Activated CD4-positive, alpha-beta T cell treated with anti-CD3 and anti-CD28 coated beads, Interleukin-2, amount 10 ng/mL, durations not matched to agents 7 days and 5 days (primary cell): Measurements from ENCODE around the gene RPN2. TPM values are rescaled to one million over a fixed set of nuclear protein-coding genes. Genes with fewer than 3 reads are reported as not detected.

Experiments
- CTCF ChIA-PET: fragments of 350-600 bp; sonication (Branson Sonifier 250); formaldehyde crosslinking; loops from one replicate; lab custom pipeline; 2021; ENCODE audit warnings: antibody characterized with exemption; lab: Charles Lee
- POLR2A ChIA-PET: fragments of 350-600 bp; sonication (Branson Sonifier 250); formaldehyde crosslinking; loops from one replicate; lab custom pipeline; 2021; ENCODE audit warnings: antibody characterized with exemption; lab: Charles Lee
- DNase-seq: peaks from one replicate; pipeline ENCODE4 v3.0.0-alpha.2; 2020
- H3K27ac Mint-ChIP-seq: one replicate; pipeline ENCODE4 v1.8.0; 2021; ENCODE audit warnings: mild to moderate bottlenecking, moderate library complexity, mixed read lengths
- H3K27me3 Mint-ChIP-seq: one replicate; pipeline ENCODE4 v1.8.0; 2021; ENCODE audit warnings: mixed read lengths
- H3K36me3 Mint-ChIP-seq: one replicate; pipeline ENCODE4 v1.8.0; 2021; ENCODE audit warnings: low read depth, mixed read lengths
- H3K4me1 Mint-ChIP-seq: one replicate; pipeline ENCODE4 v1.8.0; 2021; ENCODE audit warnings: mixed read lengths
- H3K4me3 Mint-ChIP-seq: one replicate; pipeline ENCODE4 v1.8.0; 2021; ENCODE audit warnings: mild to moderate bottlenecking, moderate library complexity, mixed read lengths
- H3K9me3 Mint-ChIP-seq: one replicate; pipeline ENCODE4 v1.8.0; 2021; ENCODE audit warnings: mixed read lengths
- total RNA-seq, 2 experiments: library from RNA; stranded (reverse); gene quantifications; one replicate each; pipeline ENCODE4 v1.2.3, GENCODE V29; 2021

The RPN2 gene
- total RNA-seq, 2 experiments from 2014 or later: 154 to 176 TPM

DNA sequence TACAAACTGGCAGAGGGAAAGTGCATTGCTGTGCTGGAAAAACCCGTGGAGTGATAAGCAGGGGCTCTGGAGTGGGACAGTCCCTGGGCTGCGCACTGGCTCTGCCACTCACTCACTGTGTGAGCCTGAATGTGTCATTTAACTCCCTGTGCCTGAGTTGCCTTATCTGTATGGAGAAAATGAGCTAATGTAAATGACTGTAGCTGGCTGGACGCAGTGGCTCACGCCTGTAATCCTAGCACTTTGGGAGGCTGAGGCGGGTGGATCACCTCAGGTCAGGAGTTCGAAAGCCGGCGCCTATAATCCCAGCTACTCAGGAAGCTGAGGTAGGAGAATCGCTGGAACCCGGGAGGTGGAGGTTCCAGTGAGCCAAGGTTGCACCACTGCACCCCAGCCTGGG lies 18.4 kb upstream of the RPN2 start:
- Mint-ChIP-seq H3K27ac (no peak overlapping the region), H3K27me3 (peaks cover 6% of the 10 kb centered on the region), H3K36me3 (no peaks in the 10 kb centered on the region), H3K9me3 (no peaks in the 10 kb centered on the region), H3K4me3 (no peak overlapping the region), H3K4me1 (no peaks in the 10 kb centered on the region)
- DNase-seq: no peak
- ChIA-PET CTCF (interaction anchor here (0.6 to 1.1 kb wide), 3 partner anchors 10 to 18 kb away, joined by 3 read pairs; no protein-coding TSS in a partner anchor), POLR2A (no interaction called here)

DNA sequence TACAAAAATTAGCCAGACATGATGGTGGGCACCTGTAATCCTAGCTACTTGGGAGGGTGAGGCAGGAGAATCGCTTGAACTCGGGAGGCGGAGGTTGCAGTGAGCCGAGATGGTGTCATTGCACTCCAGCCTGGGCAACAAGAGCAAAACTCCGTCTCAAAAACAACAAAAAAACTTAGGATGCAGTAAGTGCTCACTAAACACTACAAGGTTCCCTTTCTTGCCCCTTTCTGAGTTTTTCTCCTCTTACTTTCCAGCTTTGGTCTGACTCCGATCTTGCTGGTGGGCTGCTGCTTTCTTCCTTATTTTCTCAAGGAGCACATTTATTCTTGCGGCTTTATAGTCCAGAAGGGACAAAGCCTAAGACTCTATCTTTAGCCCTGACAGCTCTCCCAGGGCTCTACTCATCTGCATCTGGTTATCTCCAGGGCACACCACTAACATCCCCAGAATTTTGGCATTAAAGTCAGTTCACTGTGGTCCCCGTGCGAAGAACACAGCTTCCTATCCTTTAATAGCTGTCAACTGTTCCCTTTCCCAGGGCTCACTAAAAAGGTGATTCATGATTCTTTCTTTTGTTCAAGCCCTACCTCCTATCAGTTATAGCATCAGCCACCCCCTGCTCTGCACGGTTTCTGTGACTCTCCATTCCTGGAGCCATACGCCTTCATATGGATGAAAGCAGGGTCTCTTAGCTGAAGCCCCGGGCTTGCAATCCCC lies 17.1 kb upstream of the RPN2 start:
- ChIA-PET POLR2A (no interaction called here), CTCF (interaction anchor here (0.5 to 1.0 kb wide), 2 partner anchors 35 to 1229 kb away, joined by 3 to 5 read pairs; no protein-coding TSS in a partner anchor)
- no peaks in the 10 kb centered on the region for H3K4me1 Mint-ChIP-seq

DNA sequence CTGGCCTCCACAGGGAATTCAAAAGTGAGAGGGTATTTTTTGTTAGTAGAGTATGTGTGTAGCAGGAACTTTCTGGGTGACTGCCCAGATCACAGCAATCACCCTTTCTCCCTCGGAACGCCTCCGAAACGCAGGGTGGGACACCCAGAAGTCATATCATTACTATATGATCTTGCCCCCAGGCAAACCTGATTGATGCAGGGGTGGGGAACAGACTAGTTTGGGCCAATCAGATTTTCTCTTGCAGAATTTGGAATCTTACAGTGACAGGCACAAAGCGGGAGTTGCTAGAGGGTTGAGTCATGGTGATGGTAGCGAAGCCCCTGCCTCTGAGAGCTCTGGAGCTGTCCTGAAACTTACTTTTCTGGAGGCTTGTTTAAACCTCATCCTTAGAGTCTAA lies 16.5 kb upstream of the RPN2 start:
- ChIA-PET POLR2A (no interaction called here), CTCF (interaction anchor here (0.5 to 1.0 kb wide), 2 partner anchors 35 to 1230 kb away, joined by 3 to 5 read pairs; no protein-coding TSS in a partner anchor)
- Mint-ChIP-seq H3K27me3 (peaks cover 6% of the 10 kb centered on the region), H3K4me3 (no peak overlapping the region), H3K36me3 (no peaks in the 10 kb centered on the region), H3K27ac (no peak overlapping the region), H3K9me3 (no peaks in the 10 kb centered on the region), H3K4me1 (no peaks in the 10 kb centered on the region)
- DNase-seq: no peak

More for the DNA sequence above, 17.1 kb upstream of the RPN2 start:
- H3K27me3 Mint-ChIP-seq: peaks cover 6% of the 10 kb centered on the region
- H3K27ac Mint-ChIP-seq: no peak overlapping the region
- no peak overlapping the region for H3K4me3 Mint-ChIP-seq
- H3K36me3 Mint-ChIP-seq: no peaks in the 10 kb centered on the region
- no peaks in the 10 kb centered on the region for H3K9me3 Mint-ChIP-seq
- DNase-seq: no peak

DNA sequence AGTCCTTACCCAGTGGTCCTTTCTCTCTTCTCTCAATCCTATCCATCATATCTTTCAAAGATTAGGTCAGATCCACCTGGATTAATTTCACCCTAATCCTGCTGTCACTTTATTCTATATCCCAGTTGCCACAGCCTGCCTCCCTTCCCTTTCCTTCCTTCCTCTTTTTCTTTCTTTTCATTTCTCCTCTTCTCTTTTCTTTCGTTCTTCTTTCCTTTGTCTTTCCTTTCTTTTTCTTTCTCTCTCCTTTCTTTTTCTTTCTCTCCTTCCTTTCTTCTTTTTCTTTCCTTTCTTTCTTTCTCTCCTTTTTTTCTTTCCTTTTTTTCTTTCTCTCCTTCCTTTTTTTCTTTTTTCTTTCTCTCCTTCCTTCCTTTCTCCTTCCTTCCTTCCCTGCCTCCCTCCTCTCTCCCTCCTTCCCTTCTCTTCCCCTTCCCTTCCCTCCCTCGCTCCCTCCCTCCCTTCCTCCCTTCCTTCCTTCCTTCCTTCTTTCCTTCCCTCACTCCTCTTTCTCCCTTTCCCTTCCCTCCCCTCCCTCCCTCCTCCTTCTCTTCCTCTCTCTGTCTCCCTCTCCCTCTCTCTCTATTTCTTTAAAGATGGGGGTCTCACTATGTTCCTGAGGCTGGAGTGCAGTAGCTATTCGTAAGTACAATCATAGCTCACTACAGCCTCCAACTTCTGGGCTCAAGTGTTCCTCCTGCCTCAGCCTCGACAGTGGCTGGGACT lies 15.1 kb upstream of the RPN2 start:
- no peaks in the 10 kb centered on the region for H3K4me1 Mint-ChIP-seq
- peaks cover 6% of the 10 kb centered on the region for H3K27me3 Mint-ChIP-seq
- ChIA-PET CTCF (interaction anchor here (0.8 kb wide), 1 partner anchor 15 kb away, joined by 3 read pairs; the partner anchor contains the start of gene RPN2), POLR2A (no interaction called here)
- DNase-seq: no peak
- no peak overlapping the region for H3K27ac Mint-ChIP-seq
- H3K4me3 Mint-ChIP-seq: no peak overlapping the region
- H3K36me3 Mint-ChIP-seq: no peaks in the 10 kb centered on the region
- no peaks in the 10 kb centered on the region for H3K9me3 Mint-ChIP-seq

DNA sequence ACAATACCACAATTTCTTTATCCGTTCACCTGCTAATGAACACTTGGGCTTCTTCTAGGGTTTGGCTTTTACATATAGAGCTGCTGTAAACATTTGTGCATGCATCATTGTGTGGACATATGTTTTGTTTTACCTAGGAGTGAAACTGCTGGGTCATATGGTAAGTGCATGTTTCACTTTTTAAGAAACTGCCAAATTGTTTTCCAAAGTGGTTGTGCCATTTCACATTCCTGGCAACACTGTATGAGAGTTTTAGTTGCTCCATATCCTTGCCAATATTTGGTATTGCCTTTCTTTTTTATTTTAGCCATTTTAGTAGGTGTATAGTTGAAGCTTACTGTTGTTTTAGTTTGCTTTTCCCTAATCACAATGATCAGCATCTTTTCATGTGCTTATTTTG lies 14.1 kb upstream of the RPN2 start:
- POLR2A ChIA-PET: no interaction called here
- peaks cover 6% of the 10 kb centered on the region for H3K27me3 Mint-ChIP-seq
- DNase-seq: no peak
- no peaks in the 10 kb centered on the region for H3K4me1 Mint-ChIP-seq
- H3K27ac Mint-ChIP-seq: no peak overlapping the region
- no peak overlapping the region for H3K4me3 Mint-ChIP-seq
- CTCF ChIA-PET: no interaction called here
- no peaks in the 10 kb centered on the region for H3K9me3 Mint-ChIP-seq
- no peaks in the 10 kb centered on the region for H3K36me3 Mint-ChIP-seq

DNA sequence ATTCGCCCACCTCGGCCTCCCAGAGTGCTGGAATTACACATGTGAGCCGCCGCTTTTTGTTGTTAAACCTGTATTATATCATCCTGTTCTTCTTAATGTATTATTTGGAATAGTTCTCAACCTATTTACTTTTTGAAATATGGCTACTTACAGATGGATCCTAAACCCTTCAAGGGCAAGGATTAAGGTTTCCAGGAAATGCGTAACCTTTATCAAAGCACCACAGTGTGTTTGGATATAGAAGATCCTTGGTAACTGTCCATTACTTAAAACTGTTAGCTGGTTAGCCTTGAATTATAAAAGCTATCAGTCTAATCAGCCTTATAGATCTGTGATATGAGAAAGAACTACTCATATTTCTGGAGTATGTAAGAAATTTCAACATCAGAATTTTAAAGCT lies 12.3 kb upstream of the RPN2 start:
- no peak for DNase-seq
- Mint-ChIP-seq H3K27ac (no peak overlapping the region), H3K4me1 (no peaks in the 10 kb centered on the region), H3K36me3 (no peaks in the 10 kb centered on the region), H3K4me3 (no peak overlapping the region), H3K27me3 (peaks cover 6% of the 10 kb centered on the region), H3K9me3 (no peaks in the 10 kb centered on the region)
- ChIA-PET POLR2A (no interaction called here), CTCF (interaction anchor here (1.4 to 2.5 kb wide), 3 partner anchors 10 to 64 kb away, joined by 3 to 12 read pairs (median 5); partner anchors contain the start of genes MROH8 and RPN2)

DNA sequence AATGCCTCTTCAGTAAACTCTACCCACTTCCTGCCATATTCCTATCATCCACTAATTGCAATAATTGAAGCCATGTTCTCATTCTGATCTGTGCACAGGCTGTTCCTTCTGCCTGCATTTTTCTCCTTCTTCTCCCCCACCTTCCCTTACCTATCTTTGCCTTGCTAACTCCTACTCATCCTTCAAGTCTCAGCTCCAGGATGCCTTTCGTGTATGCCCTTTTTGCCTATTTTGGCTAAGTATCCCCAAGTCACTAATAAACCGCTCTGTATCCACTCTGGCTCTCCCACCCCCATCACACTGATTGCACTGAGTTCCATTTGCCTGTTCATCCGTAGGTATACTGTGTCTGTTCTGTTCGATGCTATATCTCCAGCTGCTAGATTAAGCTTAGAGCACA lies 6.3 kb upstream of the RPN2 start:
- DNase-seq: no peak
- ChIA-PET CTCF (interaction anchor here (1.9 kb wide), 1 partner anchor 19 kb away, joined by 5 read pairs; no protein-coding TSS in a partner anchor), POLR2A (no interaction called here)
- no peak overlapping the region for H3K27ac Mint-ChIP-seq
- peaks cover 1% of the 10 kb centered on the region for H3K4me1 Mint-ChIP-seq
- H3K9me3 Mint-ChIP-seq: no peaks in the 10 kb centered on the region
- peaks cover 2% of the 10 kb centered on the region for H3K27me3 Mint-ChIP-seq
- no peak overlapping the region for H3K4me3 Mint-ChIP-seq
- no peaks in the 10 kb centered on the region for H3K36me3 Mint-ChIP-seq

DNA sequence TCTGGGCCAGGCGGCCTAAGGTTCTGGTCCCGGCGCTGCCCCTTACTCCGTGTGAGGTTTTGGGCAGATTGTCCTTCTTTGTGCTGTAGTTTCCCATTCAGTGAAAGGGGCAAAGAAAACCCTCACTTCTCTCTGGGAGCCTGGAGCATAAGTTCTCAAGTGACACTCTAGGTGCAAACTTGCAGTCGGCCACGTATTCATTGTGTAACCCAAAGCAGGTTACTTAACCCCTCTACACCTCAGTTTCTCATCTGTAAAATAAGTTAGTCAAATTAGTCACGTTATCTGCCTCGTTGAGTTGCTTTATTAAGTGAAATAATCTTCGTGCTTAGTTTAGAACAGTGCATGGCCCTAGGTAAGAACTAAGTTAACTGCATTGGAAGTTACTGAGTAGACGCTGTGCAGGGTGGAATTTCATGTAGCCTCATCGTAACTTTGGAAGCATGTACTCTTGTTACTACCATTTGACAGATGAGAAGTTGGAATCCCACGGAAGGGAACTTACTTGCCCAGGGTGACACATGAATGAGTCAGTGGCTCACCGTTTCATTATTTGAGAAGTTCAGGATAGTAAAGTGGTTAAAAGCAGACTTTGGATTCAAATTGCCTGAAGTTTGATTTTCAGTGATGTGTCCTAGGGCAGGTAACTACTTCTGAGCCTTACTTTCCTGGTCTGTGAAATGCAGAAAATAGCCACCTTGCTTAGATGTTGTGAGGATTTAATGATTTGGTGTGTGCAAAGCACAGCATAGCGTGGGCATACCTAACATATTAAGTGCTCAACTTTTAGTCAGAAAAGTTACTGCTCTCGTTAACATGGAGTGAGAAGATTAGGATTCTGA lies 774 bp downstream of the RPN2 start:
- ChIA-PET CTCF (interaction anchor here (0.6 to 3.8 kb wide), 4 partner anchors 10 to 187 kb away, joined by 3 to 43 read pairs (median 15); no protein-coding TSS in a partner anchor), POLR2A (interaction anchor here (1.2 kb wide), 1 partner anchor 16 kb away, joined by 3 read pairs; no protein-coding TSS in a partner anchor)
- Mint-ChIP-seq H3K9me3 (no peaks in the 10 kb centered on the region), H3K27ac (peak overlapping the region; percentile 100), H3K27me3 (no peaks in the 10 kb centered on the region), H3K4me1 (peaks cover 44% of the 10 kb centered on the region), H3K36me3 (peaks cover 24% of the 10 kb centered on the region), H3K4me3 (peak overlapping the region; percentile 99)
- DNase-seq: no peak

DNA sequence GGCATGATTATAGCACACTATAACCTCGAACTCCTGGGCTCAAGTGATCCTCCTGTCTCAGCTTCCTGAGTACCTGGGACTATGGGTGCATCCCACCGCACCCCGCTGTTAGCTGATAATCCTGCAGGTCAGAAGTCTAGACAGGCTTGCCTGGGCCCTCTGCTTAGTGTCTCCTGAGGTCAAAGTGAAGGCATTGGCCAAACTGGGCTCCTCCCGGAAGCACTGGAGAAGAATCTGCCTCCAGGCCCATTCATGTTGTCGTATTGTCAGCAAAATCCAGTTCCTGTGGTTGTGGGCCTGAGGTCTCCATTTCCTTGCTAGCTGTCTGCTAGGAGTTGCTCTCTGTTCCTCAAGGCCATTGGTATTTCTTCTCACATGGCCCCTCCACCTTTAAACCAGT lies 6.6 kb downstream of the RPN2 start:
- POLR2A ChIA-PET: no interaction called here
- Mint-ChIP-seq H3K27ac (no peak overlapping the region), H3K4me3 (no peak overlapping the region), H3K27me3 (no peaks in the 10 kb centered on the region), H3K9me3 (no peaks in the 10 kb centered on the region), H3K4me1 (peaks cover 61% of the 10 kb centered on the region), H3K36me3 (peaks cover 62% of the 10 kb centered on the region)
- no peak for DNase-seq
- CTCF ChIA-PET: no interaction called here

DNA sequence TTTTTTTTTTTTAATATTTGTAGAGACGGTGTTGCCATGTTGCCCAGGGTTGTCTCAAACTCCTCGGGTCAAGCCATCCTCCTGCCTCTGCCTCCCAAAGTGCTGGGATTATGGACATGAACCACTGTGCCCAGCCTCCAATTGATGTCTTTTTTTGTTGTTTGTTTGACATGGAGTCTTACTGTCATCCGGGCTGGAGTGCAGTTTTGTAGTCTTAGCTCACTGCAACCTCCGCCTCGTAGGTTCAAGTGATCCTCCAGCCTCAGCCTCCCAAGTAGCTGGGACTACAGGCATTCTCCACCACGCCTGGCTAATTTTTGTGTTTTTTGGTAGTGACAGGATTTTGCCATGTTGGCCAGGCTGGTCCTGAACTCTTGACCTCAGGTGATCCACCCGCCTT lies 9.7 kb downstream of the RPN2 start:
- Mint-ChIP-seq H3K27ac (no peak overlapping the region), H3K9me3 (no peaks in the 10 kb centered on the region), H3K36me3 (peaks cover 65% of the 10 kb centered on the region), H3K4me1 (peaks cover 62% of the 10 kb centered on the region), H3K27me3 (no peaks in the 10 kb centered on the region), H3K4me3 (no peak overlapping the region)
- CTCF ChIA-PET: interaction anchor here (0.6 to 4.5 kb wide), 4 partner anchors 11 to 117 kb away, joined by 3 to 43 read pairs (median 4); partner anchors contain the start of genes MROH8 and RPN2
- DNase-seq: no peak
- POLR2A ChIA-PET: no interaction called here

DNA sequence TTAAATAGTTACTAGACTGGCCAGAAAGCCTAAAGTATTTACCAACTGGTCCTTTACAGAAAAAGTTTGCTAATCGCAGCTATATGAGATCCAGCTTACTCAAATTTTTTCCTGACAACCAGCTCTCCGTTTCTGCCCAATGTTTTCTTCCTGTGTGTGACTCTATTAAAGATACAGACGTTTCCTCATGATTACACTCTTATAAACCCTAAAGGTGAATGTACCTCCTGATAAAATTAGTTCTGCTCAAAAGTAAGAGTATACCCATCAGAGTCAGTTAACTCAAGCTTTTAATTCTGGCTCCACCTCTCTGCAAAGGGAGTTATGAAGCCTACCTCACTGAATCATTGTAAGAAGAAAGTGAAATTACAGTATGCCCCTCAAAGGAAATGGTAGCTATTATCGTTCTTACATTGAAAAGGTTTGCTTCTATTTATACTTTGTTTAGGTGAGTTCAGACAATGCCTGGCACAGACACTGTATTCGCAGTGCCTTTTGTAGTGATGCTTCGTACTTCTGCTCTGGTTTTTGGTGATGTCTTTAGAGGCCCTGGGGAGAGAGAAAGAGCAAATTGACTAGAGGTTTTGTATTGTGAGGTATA lies 10.4 kb downstream of the RPN2 start:
- peak overlapping the region; percentile 11 for H3K4me3 Mint-ChIP-seq
- POLR2A ChIA-PET: no interaction called here
- CTCF ChIA-PET: interaction anchor here (0.6 to 4.5 kb wide), 3 partner anchors 12 to 147 kb away, joined by 3 to 43 read pairs (median 4); partner anchors contain the start of genes MROH8 and RPN2
- peak overlapping the region; percentile 76 for H3K27ac Mint-ChIP-seq
- peaks cover 63% of the 10 kb centered on the region for H3K4me1 Mint-ChIP-seq
- no peaks in the 10 kb centered on the region for H3K27me3 Mint-ChIP-seq
- peaks cover 61% of the 10 kb centered on the region for H3K36me3 Mint-ChIP-seq
- H3K9me3 Mint-ChIP-seq: no peaks in the 10 kb centered on the region
- DNase-seq: no peak
